K562 (cell line): ENCODE measurements around the gene NKAIN4. TPM values are rescaled to one million over a fixed set of nuclear protein-coding genes. Genes with fewer than 3 reads are reported as not detected.

Experiments
- CREB1 ChIP-seq, 2 experiments: sonication (generic) in 1 of 2; formaldehyde crosslinking in 1 of 2; IDR thresholded peaks; 2 replicates each; pipeline versions ENCODE4 v1.6.1 to v1.8.0; 2012 to 2022; ENCODE audit warnings: inconsistent platforms in 1 of 2, mild to moderate bottlenecking in 1 of 2, missing genetic modification reagents in 1 of 2, moderate library complexity in 1 of 2
- FOXA1 ChIP-seq: fragments of 450-650 bp; IDR thresholded peaks from 2 replicates; pipeline ENCODE4 v1.6.1; 2016; ENCODE audit warnings: mild to moderate bottlenecking, borderline replicate concordance
- GTF2E2 ChIP-seq: fragments of 200-800 bp; sonication (Bioruptor generic); IDR thresholded peaks from 2 replicates; pipeline ENCODE4 v1.6.1; 2016; ENCODE audit warnings: missing genetic modification characterization, missing compliant biosample characterization
- KLF10 ChIP-seq: fragments of 250-450 bp; sonication (Bioruptor Pico); IDR thresholded peaks from 2 replicates; pipeline ENCODE4 v1.6.1; 2021; ENCODE audit warnings: matching md5 sums
- PYGO2 ChIP-seq: fragments of 450-650 bp; IDR thresholded peaks from 2 replicates; pipeline ENCODE4 v1.6.1; 2016; ENCODE audit warnings: mild to moderate bottlenecking, missing genetic modification characterization, moderate library complexity, missing compliant biosample characterization
- TCFL5 ChIP-seq: fragments of 250-450 bp; sonication (Bioruptor Pico); conservative IDR thresholded peaks from 2 replicates; pipeline ENCODE4 v1.6.1; 2021; ENCODE audit warnings: mild to moderate bottlenecking, moderate library complexity, matching md5 sums
- ZKSCAN3 ChIP-seq: fragments of 250-450 bp; sonication (Bioruptor Pico); IDR thresholded peaks from 2 replicates; pipeline ENCODE4 v1.4.0; 2020
- ZNF224 ChIP-seq: sonication (generic); formaldehyde crosslinking; IDR thresholded peaks from 2 replicates; pipeline ENCODE4 v1.8.0; 2022; ENCODE audit warnings: mild to moderate bottlenecking, missing genetic modification reagents
- ZNF408 ChIP-seq: fragments of 250-450 bp; sonication (Bioruptor Pico); IDR thresholded peaks from 2 replicates; pipeline ENCODE4 v1.4.0; 2020; ENCODE audit warnings: low read depth, mild to moderate bottlenecking, moderate library complexity
- ZNF609 ChIP-seq: sonication (generic); formaldehyde crosslinking; IDR thresholded peaks from 2 replicates; pipeline ENCODE4 v1.8.1; 2023; ENCODE audit warnings: missing genetic modification reagents, mild to moderate bottlenecking, borderline replicate concordance
- polyA plus RNA-seq, 8 experiments: library from polyadenylated mRNA; depleted of rRNA in 4 of 8; stranded (reverse) in 5 of 8; unstranded in 3 of 8; fragments of >200 nt; fragmentation: Nextera tagmentation in 2 of 8; fragmentation: Illumina TruSeq in 1 of 8; extraction: Ambion mirVana in 2 of 8; extraction: Trizol in 1 of 8; gene quantifications; 2 replicates each; pipeline versions ENCODE4 v1.2.1 to v1.2.3, GENCODE V29; 2011 to 2014; ENCODE audit warnings: inconsistent platforms in 1 of 8, missing spikeins in 1 of 8
- total RNA-seq, 7 experiments: library from RNA; depleted of rRNA in 6 of 7; stranded (reverse); fragments of >200 nt in 6 of 7; fragmentation: Illumina TruSeq in 2 of 7; extraction: Trizol in 2 of 7; gene quantifications; 2 replicates each; pipeline versions ENCODE4 v1.2.1 to v1.2.3, GENCODE V29; 2011 to 2021; ENCODE audit warnings: low replicate concordance in 1 of 7
- TF ChIP-seq, protein P1 (sequence below): sonication (generic); formaldehyde crosslinking; IDR thresholded peaks from 2 replicates; pipeline ENCODE4 v1.8.1; 2023; ENCODE audit warnings: mild to moderate bottlenecking, missing genetic modification reagents
- TF ChIP-seq, protein P2 (sequence below): fragments of 250-450 bp; sonication (Bioruptor Pico); IDR thresholded peaks from 2 replicates; pipeline ENCODE4 v1.8.0; 2021; ENCODE audit warnings: moderate library complexity, mild to moderate bottlenecking, inconsistent platforms
- TF ChIP-seq, protein P3 (sequence below): IDR thresholded peaks from 3 replicates; pipeline ENCODE4 v1.6.1; 2011; ENCODE audit warnings: borderline replicate concordance, mild to moderate bottlenecking, moderate library complexity; ENCODE audit not compliant: insufficient read length; ENCODE audit errors: extremely low read depth

Gene NKAIN4
- total and polyA plus RNA-seq, 9 of the 15 experiments (the other 6 are each of a cell fraction or from before 2014, with no cell fraction given), result not detected

DNA sequence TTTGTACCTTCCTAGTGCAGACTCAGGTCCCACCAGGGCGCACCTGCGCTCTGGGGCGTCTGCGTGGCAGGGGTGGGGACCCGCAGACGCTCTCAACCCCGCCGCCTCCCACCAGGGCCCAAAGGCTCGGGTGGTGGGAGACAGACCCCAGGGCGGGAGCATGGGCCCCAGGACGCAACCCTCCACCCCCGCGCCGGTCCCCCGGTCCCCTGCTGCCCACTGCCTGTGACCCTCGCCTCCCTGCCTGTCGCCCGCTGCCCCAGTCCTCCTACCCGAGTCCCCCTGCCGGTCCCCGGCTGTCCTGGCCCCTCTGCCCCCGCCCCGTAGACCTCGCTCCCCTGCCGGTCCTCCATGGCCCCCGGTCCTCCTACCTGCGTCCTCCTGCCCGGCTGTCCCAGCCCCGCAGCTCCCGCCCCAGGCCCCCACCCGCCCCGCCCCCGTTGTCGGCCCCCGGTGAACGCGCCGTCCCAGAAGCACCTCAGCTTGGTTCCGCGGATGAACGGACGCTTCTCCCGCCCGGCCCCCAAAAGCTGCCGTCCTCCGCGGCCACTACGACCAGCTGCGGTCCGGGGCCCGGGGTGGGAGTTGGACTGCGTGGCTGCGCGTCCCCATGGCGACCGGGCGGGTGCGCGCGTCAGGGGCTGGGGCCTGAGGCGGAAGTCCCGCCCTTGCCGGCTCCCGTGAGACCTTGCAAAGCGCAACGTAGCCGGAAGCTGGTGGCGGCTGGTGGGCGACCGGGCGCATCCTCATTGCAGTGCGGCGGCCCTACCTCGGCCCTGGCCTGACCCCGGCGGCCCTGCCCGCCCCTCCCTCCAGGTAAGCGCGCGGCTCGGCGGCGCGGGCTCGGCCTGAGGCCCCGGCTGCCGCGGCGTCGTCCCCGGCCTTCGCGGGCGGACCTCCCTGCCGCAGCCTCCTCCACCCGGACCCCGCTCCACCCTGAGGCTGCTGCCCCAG lies 18.1 kb upstream of the NKAIN4 start, which contains the start of gene ARFGAP1 (continued):
- TF ChIP-seq, protein P1, sequence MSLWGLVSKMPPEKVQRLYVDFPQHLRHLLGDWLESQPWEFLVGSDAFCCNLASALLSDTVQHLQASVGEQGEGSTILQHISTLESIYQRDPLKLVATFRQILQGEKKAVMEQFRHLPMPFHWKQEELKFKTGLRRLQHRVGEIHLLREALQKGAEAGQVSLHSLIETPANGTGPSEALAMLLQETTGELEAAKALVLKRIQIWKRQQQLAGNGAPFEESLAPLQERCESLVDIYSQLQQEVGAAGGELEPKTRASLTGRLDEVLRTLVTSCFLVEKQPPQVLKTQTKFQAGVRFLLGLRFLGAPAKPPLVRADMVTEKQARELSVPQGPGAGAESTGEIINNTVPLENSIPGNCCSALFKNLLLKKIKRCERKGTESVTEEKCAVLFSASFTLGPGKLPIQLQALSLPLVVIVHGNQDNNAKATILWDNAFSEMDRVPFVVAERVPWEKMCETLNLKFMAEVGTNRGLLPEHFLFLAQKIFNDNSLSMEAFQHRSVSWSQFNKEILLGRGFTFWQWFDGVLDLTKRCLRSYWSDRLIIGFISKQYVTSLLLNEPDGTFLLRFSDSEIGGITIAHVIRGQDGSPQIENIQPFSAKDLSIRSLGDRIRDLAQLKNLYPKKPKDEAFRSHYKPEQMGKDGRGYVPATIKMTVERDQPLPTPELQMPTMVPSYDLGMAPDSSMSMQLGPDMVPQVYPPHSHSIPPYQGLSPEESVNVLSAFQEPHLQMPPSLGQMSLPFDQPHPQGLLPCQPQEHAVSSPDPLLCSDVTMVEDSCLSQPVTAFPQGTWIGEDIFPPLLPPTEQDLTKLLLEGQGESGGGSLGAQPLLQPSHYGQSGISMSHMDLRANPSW (CRISPR knock-in tag), result no peak
- TF ChIP-seq PYGO2 (tag) (no peak), KLF10 (no peak), ZNF609 (CRISPR knock-in tag) (no peak), ZNF224 (CRISPR knock-in tag) (no peak), ZNF408 (CRISPR knock-in tag) (no peak), CREB1 (IDR thresholded peaks at IDR 0.05) (peak; percentile 76), CREB1 (CRISPR knock-in tag; IDR thresholded peaks at IDR 0.05) (peak; percentile 79; the same call in 1 of the 2 replicates), ZKSCAN3 (CRISPR knock-in tag) (no peak), GTF2E2 (no peak), FOXA1 (no peak), TCFL5 (no peak)
- TF ChIP-seq, protein P2, sequence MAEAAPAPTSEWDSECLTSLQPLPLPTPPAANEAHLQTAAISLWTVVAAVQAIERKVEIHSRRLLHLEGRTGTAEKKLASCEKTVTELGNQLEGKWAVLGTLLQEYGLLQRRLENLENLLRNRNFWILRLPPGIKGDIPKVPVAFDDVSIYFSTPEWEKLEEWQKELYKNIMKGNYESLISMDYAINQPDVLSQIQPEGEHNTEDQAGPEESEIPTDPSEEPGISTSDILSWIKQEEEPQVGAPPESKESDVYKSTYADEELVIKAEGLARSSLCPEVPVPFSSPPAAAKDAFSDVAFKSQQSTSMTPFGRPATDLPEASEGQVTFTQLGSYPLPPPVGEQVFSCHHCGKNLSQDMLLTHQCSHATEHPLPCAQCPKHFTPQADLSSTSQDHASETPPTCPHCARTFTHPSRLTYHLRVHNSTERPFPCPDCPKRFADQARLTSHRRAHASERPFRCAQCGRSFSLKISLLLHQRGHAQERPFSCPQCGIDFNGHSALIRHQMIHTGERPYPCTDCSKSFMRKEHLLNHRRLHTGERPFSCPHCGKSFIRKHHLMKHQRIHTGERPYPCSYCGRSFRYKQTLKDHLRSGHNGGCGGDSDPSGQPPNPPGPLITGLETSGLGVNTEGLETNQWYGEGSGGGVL, result no peak
- TF ChIP-seq, protein P3, sequence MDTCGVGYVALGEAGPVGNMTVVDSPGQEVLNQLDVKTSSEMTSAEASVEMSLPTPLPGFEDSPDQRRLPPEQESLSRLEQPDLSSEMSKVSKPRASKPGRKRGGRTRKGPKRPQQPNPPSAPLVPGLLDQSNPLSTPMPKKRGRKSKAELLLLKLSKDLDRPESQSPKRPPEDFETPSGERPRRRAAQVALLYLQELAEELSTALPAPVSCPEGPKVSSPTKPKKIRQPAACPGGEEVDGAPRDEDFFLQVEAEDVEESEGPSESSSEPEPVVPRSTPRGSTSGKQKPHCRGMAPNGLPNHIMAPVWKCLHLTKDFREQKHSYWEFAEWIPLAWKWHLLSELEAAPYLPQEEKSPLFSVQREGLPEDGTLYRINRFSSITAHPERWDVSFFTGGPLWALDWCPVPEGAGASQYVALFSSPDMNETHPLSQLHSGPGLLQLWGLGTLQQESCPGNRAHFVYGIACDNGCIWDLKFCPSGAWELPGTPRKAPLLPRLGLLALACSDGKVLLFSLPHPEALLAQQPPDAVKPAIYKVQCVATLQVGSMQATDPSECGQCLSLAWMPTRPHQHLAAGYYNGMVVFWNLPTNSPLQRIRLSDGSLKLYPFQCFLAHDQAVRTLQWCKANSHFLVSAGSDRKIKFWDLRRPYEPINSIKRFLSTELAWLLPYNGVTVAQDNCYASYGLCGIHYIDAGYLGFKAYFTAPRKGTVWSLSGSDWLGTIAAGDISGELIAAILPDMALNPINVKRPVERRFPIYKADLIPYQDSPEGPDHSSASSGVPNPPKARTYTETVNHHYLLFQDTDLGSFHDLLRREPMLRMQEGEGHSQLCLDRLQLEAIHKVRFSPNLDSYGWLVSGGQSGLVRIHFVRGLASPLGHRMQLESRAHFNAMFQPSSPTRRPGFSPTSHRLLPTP, result no peak
